ENCODE data around the gene TRAPPC6A. TPM values are rescaled to one million over a fixed set of nuclear protein-coding genes. Genes with fewer than 3 reads are reported as not detected.

Gene TRAPPC6A
- total and polyA plus RNA-seq, 2 of the 13 experiments (the other 11 are each of a cell fraction or from before 2014, with no cell fraction given): 6.5 to 21.0 TPM

DNA sequence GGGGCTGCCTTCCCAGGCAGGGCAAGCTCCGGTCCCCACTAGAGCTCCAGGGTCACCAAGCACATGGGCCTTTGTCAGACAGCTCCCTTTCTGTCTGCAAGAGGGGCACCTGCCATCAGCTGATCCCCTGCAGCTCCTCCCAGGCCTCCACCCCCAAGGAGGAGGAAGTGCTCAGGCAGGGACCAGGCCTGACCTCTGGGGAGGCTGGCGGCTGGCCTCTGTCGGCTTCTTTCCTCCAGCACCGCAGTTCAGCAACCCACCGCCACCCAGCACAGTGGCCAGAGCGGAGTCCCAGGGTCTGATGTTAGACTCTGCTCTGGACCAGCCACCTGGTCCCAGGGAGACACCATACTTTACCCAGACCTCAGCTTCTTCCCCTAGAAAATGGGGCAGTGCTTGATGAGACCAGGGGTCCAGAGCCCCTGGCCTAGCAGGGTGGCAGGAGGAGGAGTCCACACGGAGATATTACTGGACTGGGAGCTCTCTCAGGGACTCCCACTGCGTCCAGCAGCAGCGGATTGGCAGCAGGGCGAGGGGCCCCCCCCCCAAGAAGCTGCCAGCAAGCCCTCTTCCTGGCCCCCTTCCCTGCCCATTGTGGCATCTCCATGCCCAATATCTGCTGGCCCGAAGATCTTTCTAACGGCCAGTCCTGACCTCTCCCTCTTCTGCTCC, 41.4 kb downstream of the TRAPPC6A start (continued):
- TF ChIP-seq ZNF614 (CRISPR knock-in tag; IDR thresholded peaks at IDR 0.05; ENCODE audit: borderline replicate concordance): no peak
- TF ChIP-seq ZNF678 (CRISPR knock-in tag; IDR thresholded peaks at IDR 0.05): no peak
- TF ChIP-seq YY1 (IDR thresholded peaks at IDR 0.05; ENCODE audit: insufficient read depth, insufficient replicate concordance, low read depth, low read length): no peak
- no peak for TF ChIP-seq KMT2B (CRISPR knock-in tag; IDR thresholded peaks at IDR 0.05)
- no peak for TF ChIP-seq SOX6 (IDR thresholded peaks at IDR 0.05)
- no peak for TF ChIP-seq SOX6 (CRISPR knock-in tag; IDR thresholded peaks at IDR 0.05)
- TF ChIP-seq, protein P1, sequence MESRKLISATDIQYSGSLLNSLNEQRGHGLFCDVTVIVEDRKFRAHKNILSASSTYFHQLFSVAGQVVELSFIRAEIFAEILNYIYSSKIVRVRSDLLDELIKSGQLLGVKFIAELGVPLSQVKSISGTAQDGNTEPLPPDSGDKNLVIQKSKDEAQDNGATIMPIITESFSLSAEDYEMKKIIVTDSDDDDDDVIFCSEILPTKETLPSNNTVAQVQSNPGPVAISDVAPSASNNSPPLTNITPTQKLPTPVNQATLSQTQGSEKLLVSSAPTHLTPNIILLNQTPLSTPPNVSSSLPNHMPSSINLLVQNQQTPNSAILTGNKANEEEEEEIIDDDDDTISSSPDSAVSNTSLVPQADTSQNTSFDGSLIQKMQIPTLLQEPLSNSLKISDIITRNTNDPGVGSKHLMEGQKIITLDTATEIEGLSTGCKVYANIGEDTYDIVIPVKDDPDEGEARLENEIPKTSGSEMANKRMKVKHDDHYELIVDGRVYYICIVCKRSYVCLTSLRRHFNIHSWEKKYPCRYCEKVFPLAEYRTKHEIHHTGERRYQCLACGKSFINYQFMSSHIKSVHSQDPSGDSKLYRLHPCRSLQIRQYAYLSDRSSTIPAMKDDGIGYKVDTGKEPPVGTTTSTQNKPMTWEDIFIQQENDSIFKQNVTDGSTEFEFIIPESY (CRISPR knock-in tag; IDR thresholded peaks at IDR 0.05): peak; percentile 98
- TF ChIP-seq, protein P2, sequence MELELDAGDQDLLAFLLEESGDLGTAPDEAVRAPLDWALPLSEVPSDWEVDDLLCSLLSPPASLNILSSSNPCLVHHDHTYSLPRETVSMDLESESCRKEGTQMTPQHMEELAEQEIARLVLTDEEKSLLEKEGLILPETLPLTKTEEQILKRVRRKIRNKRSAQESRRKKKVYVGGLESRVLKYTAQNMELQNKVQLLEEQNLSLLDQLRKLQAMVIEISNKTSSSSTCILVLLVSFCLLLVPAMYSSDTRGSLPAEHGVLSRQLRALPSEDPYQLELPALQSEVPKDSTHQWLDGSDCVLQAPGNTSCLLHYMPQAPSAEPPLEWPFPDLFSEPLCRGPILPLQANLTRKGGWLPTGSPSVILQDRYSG (CRISPR knock-in tag; IDR thresholded peaks at IDR 0.05): no peak
- TF ChIP-seq ZNF768 (CRISPR knock-in tag; IDR thresholded peaks at IDR 0.05): 0 out of 2 replicates have a peak, but pooled peaks have one; percentile 19
- TF ChIP-seq, protein P3, sequence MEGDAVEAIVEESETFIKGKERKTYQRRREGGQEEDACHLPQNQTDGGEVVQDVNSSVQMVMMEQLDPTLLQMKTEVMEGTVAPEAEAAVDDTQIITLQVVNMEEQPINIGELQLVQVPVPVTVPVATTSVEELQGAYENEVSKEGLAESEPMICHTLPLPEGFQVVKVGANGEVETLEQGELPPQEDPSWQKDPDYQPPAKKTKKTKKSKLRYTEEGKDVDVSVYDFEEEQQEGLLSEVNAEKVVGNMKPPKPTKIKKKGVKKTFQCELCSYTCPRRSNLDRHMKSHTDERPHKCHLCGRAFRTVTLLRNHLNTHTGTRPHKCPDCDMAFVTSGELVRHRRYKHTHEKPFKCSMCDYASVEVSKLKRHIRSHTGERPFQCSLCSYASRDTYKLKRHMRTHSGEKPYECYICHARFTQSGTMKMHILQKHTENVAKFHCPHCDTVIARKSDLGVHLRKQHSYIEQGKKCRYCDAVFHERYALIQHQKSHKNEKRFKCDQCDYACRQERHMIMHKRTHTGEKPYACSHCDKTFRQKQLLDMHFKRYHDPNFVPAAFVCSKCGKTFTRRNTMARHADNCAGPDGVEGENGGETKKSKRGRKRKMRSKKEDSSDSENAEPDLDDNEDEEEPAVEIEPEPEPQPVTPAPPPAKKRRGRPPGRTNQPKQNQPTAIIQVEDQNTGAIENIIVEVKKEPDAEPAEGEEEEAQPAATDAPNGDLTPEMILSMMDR (CRISPR knock-in tag; IDR thresholded peaks at IDR 0.05): no peak
- TF ChIP-seq, protein P4, sequence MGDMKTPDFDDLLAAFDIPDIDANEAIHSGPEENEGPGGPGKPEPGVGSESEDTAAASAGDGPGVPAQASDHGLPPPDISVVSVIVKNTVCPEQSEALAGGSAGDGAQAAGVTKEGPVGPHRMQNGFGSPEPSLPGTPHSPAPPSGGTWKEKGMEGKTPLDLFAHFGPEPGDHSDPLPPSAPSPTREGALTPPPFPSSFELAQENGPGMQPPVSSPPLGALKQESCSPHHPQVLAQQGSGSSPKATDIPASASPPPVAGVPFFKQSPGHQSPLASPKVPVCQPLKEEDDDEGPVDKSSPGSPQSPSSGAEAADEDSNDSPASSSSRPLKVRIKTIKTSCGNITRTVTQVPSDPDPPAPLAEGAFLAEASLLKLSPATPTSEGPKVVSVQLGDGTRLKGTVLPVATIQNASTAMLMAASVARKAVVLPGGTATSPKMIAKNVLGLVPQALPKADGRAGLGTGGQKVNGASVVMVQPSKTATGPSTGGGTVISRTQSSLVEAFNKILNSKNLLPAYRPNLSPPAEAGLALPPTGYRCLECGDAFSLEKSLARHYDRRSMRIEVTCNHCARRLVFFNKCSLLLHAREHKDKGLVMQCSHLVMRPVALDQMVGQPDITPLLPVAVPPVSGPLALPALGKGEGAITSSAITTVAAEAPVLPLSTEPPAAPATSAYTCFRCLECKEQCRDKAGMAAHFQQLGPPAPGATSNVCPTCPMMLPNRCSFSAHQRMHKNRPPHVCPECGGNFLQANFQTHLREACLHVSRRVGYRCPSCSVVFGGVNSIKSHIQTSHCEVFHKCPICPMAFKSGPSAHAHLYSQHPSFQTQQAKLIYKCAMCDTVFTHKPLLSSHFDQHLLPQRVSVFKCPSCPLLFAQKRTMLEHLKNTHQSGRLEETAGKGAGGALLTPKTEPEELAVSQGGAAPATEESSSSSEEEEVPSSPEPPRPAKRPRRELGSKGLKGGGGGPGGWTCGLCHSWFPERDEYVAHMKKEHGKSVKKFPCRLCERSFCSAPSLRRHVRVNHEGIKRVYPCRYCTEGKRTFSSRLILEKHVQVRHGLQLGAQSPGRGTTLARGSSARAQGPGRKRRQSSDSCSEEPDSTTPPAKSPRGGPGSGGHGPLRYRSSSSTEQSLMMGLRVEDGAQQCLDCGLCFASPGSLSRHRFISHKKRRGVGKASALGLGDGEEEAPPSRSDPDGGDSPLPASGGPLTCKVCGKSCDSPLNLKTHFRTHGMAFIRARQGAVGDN (CRISPR knock-in tag; IDR thresholded peaks at IDR 0.05): peak; percentile 46; the same call in 1 of the 2 replicates
- 0 out of 2 replicates have a peak, but pooled peaks have one; percentile 44 for TF ChIP-seq ZNF263 (CRISPR knock-in tag; IDR thresholded peaks at IDR 0.05)
- TF ChIP-seq, protein P5, sequence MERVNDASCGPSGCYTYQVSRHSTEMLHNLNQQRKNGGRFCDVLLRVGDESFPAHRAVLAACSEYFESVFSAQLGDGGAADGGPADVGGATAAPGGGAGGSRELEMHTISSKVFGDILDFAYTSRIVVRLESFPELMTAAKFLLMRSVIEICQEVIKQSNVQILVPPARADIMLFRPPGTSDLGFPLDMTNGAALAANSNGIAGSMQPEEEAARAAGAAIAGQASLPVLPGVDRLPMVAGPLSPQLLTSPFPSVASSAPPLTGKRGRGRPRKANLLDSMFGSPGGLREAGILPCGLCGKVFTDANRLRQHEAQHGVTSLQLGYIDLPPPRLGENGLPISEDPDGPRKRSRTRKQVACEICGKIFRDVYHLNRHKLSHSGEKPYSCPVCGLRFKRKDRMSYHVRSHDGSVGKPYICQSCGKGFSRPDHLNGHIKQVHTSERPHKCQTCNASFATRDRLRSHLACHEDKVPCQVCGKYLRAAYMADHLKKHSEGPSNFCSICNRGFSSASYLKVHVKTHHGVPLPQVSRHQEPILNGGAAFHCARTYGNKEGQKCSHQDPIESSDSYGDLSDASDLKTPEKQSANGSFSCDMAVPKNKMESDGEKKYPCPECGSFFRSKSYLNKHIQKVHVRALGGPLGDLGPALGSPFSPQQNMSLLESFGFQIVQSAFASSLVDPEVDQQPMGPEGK (CRISPR knock-in tag; IDR thresholded peaks at IDR 0.05): 0 out of 2 replicates have a peak, but pooled peaks have one; percentile 17

Measured in HepG2 (cell line).